CD14-positive monocyte (primary cell): ENCODE measurements around the gene RALGAPA2. TPM values are rescaled to one million over a fixed set of nuclear protein-coding genes. Genes with fewer than 3 reads are reported as not detected.

Experiments
- DNase-seq, 3 donors: peaks; one replicate each; pipeline ENCODE4 v3.0.0-alpha.2; 2011 to 2022
- H2AFZ ChIP-seq: 2 replicates; pipeline ENCODE4 v1.6.0; 2012; ENCODE audit warnings: mild to moderate bottlenecking, low read depth, low read length, inconsistent platforms; ENCODE audit not compliant: insufficient read depth, poor library complexity, severe bottlenecking
- H3K27ac ChIP-seq, 2 donors: 1 replicate in 1 of 2; 2 replicates in 1 of 2; pipeline ENCODE4 v1.5.1; 2012 to 2013; ENCODE audit warnings: low read length in 2 of 2, control low read depth in 1 of 2, inconsistent platforms in 1 of 2, low read depth in 1 of 2, mild to moderate bottlenecking in 1 of 2
- H3K27me3 ChIP-seq, 2 donors: one replicate each; pipeline versions ENCODE4 v1.6.0 to v1.6.1; 2011 to 2013; ENCODE audit warnings: low read length in 2 of 2; ENCODE audit not compliant: control insufficient read depth in 2 of 2, insufficient read depth in 2 of 2
- H3K36me3 ChIP-seq, 2 donors: replicated peaks in 1 of 2; 1 replicate in 1 of 2; 2 replicates in 1 of 2; pipeline versions ENCODE4 v1.5.1 to v1.6.1; 2012 to 2013; ENCODE audit warnings: low read length in 2 of 2, control low read depth in 1 of 2, inconsistent platforms in 1 of 2, mild to moderate bottlenecking in 1 of 2; ENCODE audit not compliant: insufficient read depth in 2 of 2, control insufficient read depth in 1 of 2
- H3K4me1 ChIP-seq, 2 donors: 1 replicate in 1 of 2; 2 replicates in 1 of 2; pipeline versions ENCODE4 v1.5.1 to v1.6.1; 2012 to 2013; ENCODE audit warnings: low read length in 2 of 2, control low read depth in 1 of 2, inconsistent platforms in 1 of 2, mild to moderate bottlenecking in 1 of 2, moderate library complexity in 1 of 2; ENCODE audit not compliant: insufficient read depth in 2 of 2, control insufficient read depth in 1 of 2
- H3K4me2 ChIP-seq: replicated peaks from 2 replicates; pipeline ENCODE3; 2012; ENCODE audit warnings: low read length, moderate library complexity, mild to moderate bottlenecking; ENCODE audit not compliant: poor library complexity, severe bottlenecking; ENCODE audit errors: extremely low read depth
- H3K4me3 ChIP-seq, 3 experiments: fragments of 200-600 bp in 1 of 3; sonication (generic) in 1 of 3; replicated peaks in 1 of 3; 1 replicate in 2 of 3; 2 replicates in 1 of 3; pipeline ENCODE4 v1.5.1; 2011 to 2013; ENCODE audit warnings: low read length in 3 of 3, mild to moderate bottlenecking in 3 of 3, control low read depth in 2 of 3, low read depth in 2 of 3, inconsistent platforms in 1 of 3, moderate library complexity in 1 of 3
- H3K79me2 ChIP-seq: 2 replicates; pipeline ENCODE4 v1.6.0; 2012; ENCODE audit warnings: mild to moderate bottlenecking, control low read depth, inconsistent platforms, low read length, moderate library complexity; ENCODE audit not compliant: insufficient read depth
- H3K9ac ChIP-seq: 2 replicates; pipeline ENCODE4 v1.6.0; 2017; ENCODE audit warnings: low read length, mild to moderate bottlenecking; ENCODE audit not compliant: insufficient read depth, poor library complexity, severe bottlenecking
- H3K9me3 ChIP-seq, 2 donors: replicated peaks in 1 of 2; 1 replicate in 1 of 2; 2 replicates in 1 of 2; pipeline versions ENCODE4 v1.5.1 to v1.6.1; 2012 to 2013; ENCODE audit warnings: low read length in 2 of 2, control low read depth in 1 of 2; ENCODE audit not compliant: control insufficient read depth in 1 of 2, insufficient read depth in 1 of 2
- H4K20me1 ChIP-seq: 2 replicates; pipeline ENCODE4 v1.6.0; 2012; ENCODE audit warnings: mild to moderate bottlenecking, low read length, control low read depth, moderate library complexity; ENCODE audit not compliant: insufficient read depth
- H3K27ac Mint-ChIP-seq, 7 donors: one replicate each; pipeline ENCODE4 v1.8.0; 2020; ENCODE audit warnings: mild to moderate bottlenecking in 7 of 7, mixed read lengths in 7 of 7, moderate library complexity in 6 of 7, inconsistent platforms in 2 of 7
- H3K27me3 Mint-ChIP-seq, 3 donors: one replicate each; pipeline ENCODE4 v1.8.0; 2021 to 2022; ENCODE audit warnings: low read depth in 3 of 3, mild to moderate bottlenecking in 3 of 3, mixed read lengths in 3 of 3, moderate library complexity in 3 of 3, inconsistent platforms in 1 of 3
- H3K36me3 Mint-ChIP-seq, 2 donors: one replicate each; pipeline ENCODE4 v1.8.0; 2020; ENCODE audit warnings: mixed read lengths in 2 of 2, inconsistent platforms in 1 of 2, mild to moderate bottlenecking in 1 of 2
- H3K4me1 Mint-ChIP-seq: one replicate; pipeline ENCODE4 v1.8.0; 2020; ENCODE audit warnings: mild to moderate bottlenecking, mixed read lengths
- H3K4me3 Mint-ChIP-seq, 2 donors: one replicate each; pipeline ENCODE4 v1.8.0; 2020; ENCODE audit warnings: mild to moderate bottlenecking in 2 of 2, mixed read lengths in 2 of 2, moderate library complexity in 1 of 2
- H3K9me3 Mint-ChIP-seq, 7 donors: one replicate each; pipeline ENCODE4 v1.8.0; 2020 to 2022; ENCODE audit warnings: mixed read lengths in 7 of 7, mild to moderate bottlenecking in 6 of 7, moderate library complexity in 6 of 7, inconsistent platforms in 2 of 7
- CTCF ChIP-seq: fragments of 200-600 bp; IDR thresholded peaks from one replicate; pipeline ENCODE4 v1.8.0; 2022; ENCODE audit warnings: antibody characterized with exemption, mild to moderate bottlenecking
- WGBS: methylation state at CpG from one replicate; pipeline ENCODE4 v1.1.5; 2013; ENCODE audit warnings: missing lambda C conversion rate; ENCODE audit not compliant: insufficient coverage; 5-methylcytosine and 5-hydroxymethylcytosine counted together
- intact Hi-C, 2 donors: fragments of 100-400 bp; cut with micrococcal nuclease; formaldehyde crosslinking; loops; one replicate each; pipeline versions ENCODE4 v1.15.0 to v1.15.1; 2023
- polyA plus RNA-seq, 3 donors: library from polyadenylated mRNA; depleted of rRNA in 1 of 3; unstranded in 2 of 3; stranded (reverse) in 1 of 3; fragments of 300-500 nt in 2 of 3; fragments of >200 nt in 1 of 3; fragmentation: Illumina TruSeq in 2 of 3; gene quantifications; 1 replicate in 2 of 3; 2 replicates in 1 of 3; pipeline ENCODE4 v1.2.3, GENCODE V29; 2012 to 2021

Gene RALGAPA2
- polyA plus RNA-seq, 3 donors, result 6.2 to 13.0 (median 8.9) TPM

GRCh38 chr20:20413810-20414281, 298.6 kb downstream of the RALGAPA2 start:
- peak overlapping the region in 1 of 7 donors; percentile 73 for H3K27ac Mint-ChIP-seq
- no peaks in the 10 kb centered on the region for H3K79me2 ChIP-seq

GRCh38 chr20:20412750-20413149, 299.7 kb downstream of the RALGAPA2 start:
- H3K4me1 ChIP-seq, result no peaks in the 10 kb centered on the region
- no peak overlapping the region for H3K9ac ChIP-seq
- H3K27ac ChIP-seq, result no peak overlapping the region
- no peak overlapping the region for H2AFZ ChIP-seq
- intact Hi-C loops, result no loop called here
- H3K27ac Mint-ChIP-seq, result no peak overlapping the region
- H3K36me3 Mint-ChIP-seq, result peaks cover 40 to 61% of the 10 kb centered on the region in 2 donors
- no peaks in the 10 kb centered on the region for H3K27me3 Mint-ChIP-seq
- H3K4me1 Mint-ChIP-seq, result no peaks in the 10 kb centered on the region
- no peak overlapping the region for H3K4me3 Mint-ChIP-seq
- H3K9me3 ChIP-seq, result no peaks in the 10 kb centered on the region
- no peaks in the 10 kb centered on the region for H4K20me1 ChIP-seq
- no peaks in the 10 kb centered on the region for H3K79me2 ChIP-seq
- no peak overlapping the region for H3K4me2 ChIP-seq
- peaks cover 13 to 68% of the 10 kb centered on the region in 2 donors for H3K36me3 ChIP-seq
- 29% methylated on average over 5 of the region's 9 CpGs for WGBS
- no peaks in the 10 kb centered on the region for H3K9me3 Mint-ChIP-seq
- H3K4me3 ChIP-seq, result no peak overlapping the region
- no peak for TF ChIP-seq CTCF
- DNase-seq, result peak in 1 of 3 donors; percentile 77
- no peaks in the 10 kb centered on the region for H3K27me3 ChIP-seq

More at GRCh38 chr20:20413810-20414281, 298.6 kb downstream of the RALGAPA2 start:
- no peaks in the 10 kb centered on the region for H3K27me3 ChIP-seq
- H3K9me3 ChIP-seq, result no peaks in the 10 kb centered on the region
- 97% methylated on average over 18 of the region's 21 CpGs for WGBS
- no peaks in the 10 kb centered on the region for H3K4me1 ChIP-seq
- peaks cover 17 to 67% of the 10 kb centered on the region in 2 donors for H3K36me3 ChIP-seq
- Mint-ChIP-seq H3K36me3 (peaks cover 40 to 61% of the 10 kb centered on the region in 2 donors), H3K4me3 (no peak overlapping the region), H3K9me3 (peaks cover 0 to 2% (median 0%) of the 10 kb centered on the region in 7 donors), H3K27me3 (no peaks in the 10 kb centered on the region), H3K4me1 (no peaks in the 10 kb centered on the region)
- no peak overlapping the region for H3K9ac ChIP-seq
- no peak overlapping the region for H3K4me2 ChIP-seq
- DNase-seq, result no peak
- H2AFZ ChIP-seq, result no peak overlapping the region
- no peak overlapping the region for H3K27ac ChIP-seq
- TF ChIP-seq CTCF, result no peak
- intact Hi-C loops, result no loop called here
- H3K4me3 ChIP-seq, result no peak overlapping the region
- H4K20me1 ChIP-seq, result no peaks in the 10 kb centered on the region
